ENCODE measurements around the gene BUD31. TPM values are rescaled to one million over a fixed set of nuclear protein-coding genes. Genes with fewer than 3 reads are reported as not detected.
A peak's percentile ranks its signal among the peaks of the same experiment; 100 is the strongest.

Gene BUD31
- total RNA-seq, 1 donor, result 32.9 TPM

DNA sequence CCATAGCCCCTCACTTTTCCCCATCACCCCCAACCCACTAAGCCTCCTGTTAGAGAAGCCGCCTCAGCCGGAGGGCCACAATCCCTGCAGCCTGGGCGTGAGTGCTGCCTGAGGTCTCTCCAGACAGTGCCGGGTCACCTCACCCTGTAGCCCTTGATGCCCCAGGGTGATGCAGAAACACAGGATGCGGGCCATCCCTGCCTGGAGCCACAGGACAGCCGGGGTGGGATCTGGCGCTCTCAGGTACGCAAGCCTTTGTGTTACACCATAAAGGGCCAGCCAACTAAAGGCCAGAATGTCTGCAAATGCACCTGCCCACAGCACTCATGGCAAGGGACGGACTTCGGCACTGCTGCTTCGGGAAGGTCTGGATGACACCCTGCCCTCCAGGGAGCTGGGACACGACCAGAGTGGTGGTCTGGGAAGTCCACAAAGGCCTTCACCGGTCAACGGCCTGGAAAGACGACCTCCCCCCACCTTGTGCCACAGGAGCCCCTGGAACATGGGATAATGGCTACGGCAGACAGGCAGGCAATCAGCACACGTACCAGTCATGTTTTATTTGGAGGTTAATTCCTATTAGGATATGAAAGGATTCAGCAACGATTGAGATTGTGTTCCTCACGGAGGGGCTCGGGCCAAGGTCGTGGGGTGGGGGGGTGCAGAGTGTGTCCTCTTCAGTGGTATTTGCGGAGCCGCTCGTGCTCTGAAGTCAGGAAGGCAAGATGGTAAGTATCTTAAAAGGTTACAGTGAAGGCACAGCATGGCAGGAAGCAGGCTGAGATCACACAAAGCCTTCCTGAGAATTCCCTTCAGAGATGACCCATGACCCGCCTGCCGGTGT, 49.1 kb downstream of the BUD31 start:
- no peak for DNase-seq (ENCODE audit: low read depth in 2 of 3, low spot score in 2 of 3)

GRCh38 chr7:99459087-99459486, 50.3 kb downstream of the BUD31 start:
- peak in 2 of 3 donors; percentile 14 to 29 for DNase-seq (ENCODE audit: low read depth in 2 of 3, low spot score in 2 of 3)

GRCh38 chr7:99460651-99461050, 51.9 kb downstream of the BUD31 start:
- DNase-seq (ENCODE audit: low read depth in 2 of 3, low spot score in 2 of 3), result no peak

DNA sequence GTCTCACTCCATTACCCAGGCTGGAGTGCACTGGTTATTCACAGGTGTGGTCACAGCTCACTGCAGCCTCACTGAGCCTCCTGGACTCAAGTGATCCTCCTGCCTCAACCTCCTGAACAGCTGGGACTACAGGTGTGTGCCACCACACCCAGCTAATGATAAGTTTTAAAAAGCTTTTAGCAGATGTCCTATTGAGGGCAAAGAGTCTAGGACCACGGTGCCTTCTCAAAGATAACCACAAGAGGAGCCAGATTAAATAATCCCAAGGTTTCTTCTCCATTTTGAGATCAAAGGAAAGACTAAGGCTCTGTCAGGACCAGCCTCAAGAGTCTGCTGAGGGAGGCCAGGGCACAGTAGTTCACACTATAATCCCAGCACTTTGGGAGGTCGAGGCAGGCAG, 52.5 kb downstream of the BUD31 start:
- no peak for DNase-seq (ENCODE audit: low read depth in 2 of 3, low spot score in 2 of 3)

GRCh38 chr7:99465421-99465768, 56.6 kb downstream of the BUD31 start:
- DNase-seq (ENCODE audit: low read depth in 2 of 3, low spot score in 2 of 3), result no peak

GRCh38 chr7:99468336-99468918, 59.7 kb downstream of the BUD31 start:
- no peak for DNase-seq (ENCODE audit: low read depth in 2 of 3, low spot score in 2 of 3)

Other genes starting within 250 kb of the BUD31 start
- gene KPNA7, start 200.9 kb upstream of the BUD31 start, total RNA-seq, result under 0.01 TPM
- gene MYH16, start 136.1 kb upstream of the BUD31 start, total RNA-seq, result not detected
- gene ARPC1A, start 83.1 kb upstream of the BUD31 start, total RNA-seq, result 52.8 TPM
- gene ARPC1B, start 34.2 kb upstream of the BUD31 start, total RNA-seq, result 420 TPM
- 14.3 TPM for gene PDAP1, start 372 bp upstream of the BUD31 start, total RNA-seq
- gene PTCD1, start 29.8 kb downstream of the BUD31 start, total RNA-seq, result 8.9 TPM
- gene CPSF4, start 30.0 kb downstream of the BUD31 start, total RNA-seq, result 41.5 TPM
- gene ATP5MF, start 57.2 kb downstream of the BUD31 start, total RNA-seq, result 334 TPM
- 10.0 TPM for gene ZNF789, start 63.9 kb downstream of the BUD31 start, total RNA-seq
- gene ZNF394, start 91.3 kb downstream of the BUD31 start, total RNA-seq, result 61.4 TPM
- gene ZKSCAN5, start 95.7 kb downstream of the BUD31 start, total RNA-seq, result 6.5 TPM
- 3.2 TPM for gene FAM200A, start 143.1 kb downstream of the BUD31 start, total RNA-seq
- 44.2 TPM for gene ZNF655, start 149.7 kb downstream of the BUD31 start, total RNA-seq
- gene TMEM225B, start 189.3 kb downstream of the BUD31 start, total RNA-seq, result 0.54 TPM
- gene ZSCAN25, start 208.0 kb downstream of the BUD31 start, total RNA-seq, result 17.5 TPM